Vagina (tissue), 2 donors: ENCODE measurements around the gene KIAA0408.

ENCODE experiments used
- CTCF ChIP-seq, 3 experiments: fragments of 450-650 bp in 2 of 3; fragments of 200-600 bp in 1 of 3; sonication (generic) in 1 of 3; IDR thresholded peaks; one replicate each; pipeline ENCODE4 v1.5.1; 2017 to 2019; ENCODE audit warnings: antibody characterized with exemption in 3 of 3, mild to moderate bottlenecking in 2 of 3, moderate library complexity in 2 of 3
- POLR2A ChIP-seq, 2 donors: fragments of 450-650 bp; IDR thresholded peaks; one replicate each; pipeline ENCODE4 v1.6.1; 2017; ENCODE audit warnings: antibody characterized with exemption in 2 of 2, mild to moderate bottlenecking in 2 of 2, moderate library complexity in 2 of 2

- TF ChIP-seq CTCF (IDR thresholded peaks at IDR 0.05), result no peak
- no peak for TF ChIP-seq POLR2A (IDR thresholded peaks at IDR 0.05)
Measured at GRCh38 chr6:127483399-127484055, 24.3 kb upstream of the KIAA0408 start.
